Panc1 (cell line): Measurements from ENCODE around the gene SP6. TPM values are rescaled to one million over a fixed set of nuclear protein-coding genes. Genes with fewer than 3 reads are reported as not detected.

Experiments used
- ATAC-seq: fragments of 200-7000 bp; cut with Tn5 transposase; 2 replicates; pipeline ENCODE4 v1.9.1; 2020; ENCODE audit warnings: mild to moderate bottlenecking, moderate library complexity
- BruUV-seq: library from RNA; stranded (reverse); fragments of 400-500 nt; replicated peaks from 2 replicates; lab custom pipeline; 2021; lab: Mats Ljungman, UMichigan
- CTCF ChIA-PET: fragments of 300-600 bp; sonication (Branson Sonifier 250); formaldehyde crosslinking; loops from one replicate; lab custom pipeline; 2022; ENCODE audit warnings: antibody characterized with exemption; lab: Charles Lee
- POLR2A ChIA-PET: fragments of 300-600 bp; sonication (Branson Sonifier 250); formaldehyde crosslinking; loops from one replicate; lab custom pipeline; 2022; ENCODE audit warnings: antibody characterized with exemption; lab: Charles Lee
- DNase-seq: peaks from one replicate; pipeline ENCODE4 v3.0.0-alpha.2; 2010; ENCODE audit warnings: low read depth, low spot score
- H3K27ac ChIP-seq: 2 replicates; pipeline ENCODE4 v1.5.1; 2011; ENCODE audit warnings: mild to moderate bottlenecking, low read length, inconsistent platforms
- H3K27me3 ChIP-seq: fragments of 200-500 bp; sonication (Bioruptor generic); 2 replicates; pipeline ENCODE4 v1.6.0; 2014; ENCODE audit warnings: low read length, inconsistent platforms; ENCODE audit not compliant: control insufficient read depth, insufficient read depth
- H3K36me3 ChIP-seq: fragments of 200-500 bp; sonication (Bioruptor generic); 2 replicates; pipeline ENCODE4 v1.5.1; 2014; ENCODE audit warnings: inconsistent platforms, mild to moderate bottlenecking, low read length, moderate library complexity; ENCODE audit not compliant: control insufficient read depth, insufficient read depth
- H3K4me1 ChIP-seq: 2 replicates; pipeline ENCODE4 v1.5.1; 2011; ENCODE audit warnings: inconsistent platforms, mild to moderate bottlenecking, low read length, moderate library complexity; ENCODE audit not compliant: control insufficient read depth, insufficient read depth
- H3K4me3 ChIP-seq, 2 experiments: 2 replicates each; pipeline ENCODE4 v1.5.1; 2011 to 2012; ENCODE audit warnings: low read depth in 2 of 2, low read length in 2 of 2, mild to moderate bottlenecking in 2 of 2, inconsistent platforms in 1 of 2, moderate library complexity in 1 of 2
- H3K9me3 ChIP-seq: fragments of 200-500 bp; sonication (Bioruptor generic); 2 replicates; pipeline ENCODE4 v1.5.1; 2014; ENCODE audit warnings: low read depth, mild to moderate bottlenecking, inconsistent platforms, low read length, moderate library complexity; ENCODE audit not compliant: control insufficient read depth, insufficient read depth
- CTCF ChIP-seq: fragments of 450-650 bp; IDR thresholded peaks from 2 replicates; pipeline ENCODE4 v1.5.1; 2017; ENCODE audit warnings: mild to moderate bottlenecking
- POLR2AphosphoS5 ChIP-seq: IDR thresholded peaks from 2 replicates; pipeline ENCODE4 v1.6.1; 2012; ENCODE audit warnings: mild to moderate bottlenecking, low read depth, low read length, moderate library complexity
- REST ChIP-seq, 2 experiments: IDR thresholded peaks; 2 replicates each; pipeline ENCODE4 v1.6.1; 2011 to 2012; ENCODE audit warnings: low read depth in 2 of 2, control low read depth in 1 of 2, low read length in 1 of 2, mild to moderate bottlenecking in 1 of 2, moderate library complexity in 1 of 2; ENCODE audit not compliant: insufficient read depth in 1 of 2
- SIN3A ChIP-seq: IDR thresholded peaks from 2 replicates; pipeline ENCODE4 v1.6.1; 2012; ENCODE audit warnings: low read depth, mild to moderate bottlenecking, low read length, moderate library complexity, borderline replicate concordance; ENCODE audit not compliant: insufficient read depth
- TCF7L2 ChIP-seq: IDR thresholded peaks from 2 replicates; pipeline ENCODE4 v1.6.1; 2011; ENCODE audit warnings: mild to moderate bottlenecking, low read depth, low read length, inconsistent platforms
- in situ Hi-C: cut with HindIII; loops from 2 replicates; pipeline ENCODE4 v1.10.0; 2016; ENCODE audit warnings: low sequenced_read_pairs, low pct_unique_long_range_greater_than_20kb
- intact Hi-C: fragments of 100-400 bp; cut with micrococcal nuclease; formaldehyde crosslinking; loops from one replicate; pipeline ENCODE4 v1.10.0; 2022; ENCODE audit not compliant: unreplicated experiment
- total RNA-seq: library from RNA; stranded (reverse); gene quantifications from one replicate; pipeline ENCODE4 v1.2.1, GENCODE V29; 2021; ENCODE audit not compliant: unreplicated experiment

The SP6 gene
- total RNA-seq, 1 experiment from 2014 or later, result 4.0 TPM

- TF ChIP-seq TCF7L2, result no peak
- no peak for TF ChIP-seq POLR2AphosphoS5
- TF ChIP-seq SIN3A, result no peak
- TF ChIP-seq CTCF, result no peak
- no peak for TF ChIP-seq REST (IDR thresholded peaks at IDR 0.05; ENCODE audit: insufficient read depth in 1 of 2, low read depth in 2 of 2, low read length in 1 of 2)
- ChIA-PET CTCF (interaction anchor here (0.6 to 1.2 kb wide), 7 partner anchors 13 to 121 kb away, joined by 3 to 17 read pairs (median 3); no protein-coding TSS in a partner anchor), POLR2A (no interaction called here)
- Histone ChIP-seq H3K9me3 (no peaks in the 10 kb centered on the region), H3K27me3 (no peaks in the 10 kb centered on the region), H3K4me1 (no peaks in the 10 kb centered on the region), H3K27ac (no peak overlapping the region), H3K36me3 (no peaks in the 10 kb centered on the region), H3K4me3 (no peak overlapping the region)
- DNase-seq (no peak), ATAC-seq (peak; percentile 28)
- intact Hi-C loops, result loop anchor here (5.0 kb wide), 1 partner anchor 105 kb away; no protein-coding TSS in a partner anchor
- in situ Hi-C loops, result no loop called here
- no TSS peak for BruUV-seq
Observed at GRCh38 chr17:47801906-47802305, 49.1 kb downstream of the SP6 start.

GRCh38 chr17:47801176-47801765, 49.7 kb downstream of the SP6 start:
- DNase-seq (no peak), ATAC-seq (no peak)
- CTCF ChIA-PET, result interaction anchor here (0.6 to 1.2 kb wide), 6 partner anchors 14 to 120 kb away, joined by 3 to 17 read pairs (median 4); no protein-coding TSS in a partner anchor
- Histone ChIP-seq H3K36me3 (no peaks in the 10 kb centered on the region), H3K9me3 (no peaks in the 10 kb centered on the region), H3K27me3 (no peaks in the 10 kb centered on the region), H3K27ac (no peak overlapping the region), H3K4me1 (no peaks in the 10 kb centered on the region), H3K4me3 (no peak overlapping the region)
- POLR2A ChIA-PET, result no interaction called here
- no TSS peak for BruUV-seq
- TF ChIP-seq POLR2AphosphoS5 (no peak), REST (IDR thresholded peaks at IDR 0.05; ENCODE audit: insufficient read depth in 1 of 2, low read depth in 2 of 2, low read length in 1 of 2) (no peak), TCF7L2 (no peak), SIN3A (no peak), CTCF (no peak)
- intact Hi-C loops, result loop anchor here (5.0 kb wide), 1 partner anchor 104 kb away; no protein-coding TSS in a partner anchor
- in situ Hi-C loops, result no loop called here
